Vagina (tissue), 2 donors: ENCODE data around the gene UTS2.

Experiments used
- POLR2A ChIP-seq, 2 donors: fragments of 450-650 bp; IDR thresholded peaks; one replicate each; pipeline ENCODE4 v1.6.1; 2017; ENCODE audit warnings: antibody characterized with exemption in 2 of 2, mild to moderate bottlenecking in 2 of 2, moderate library complexity in 2 of 2
- POLR2AphosphoS5 ChIP-seq, 2 donors: sonication (generic); formaldehyde crosslinking; IDR thresholded peaks; one replicate each; pipeline ENCODE4 v1.9.0; 2017; ENCODE audit warnings: antibody characterized with exemption in 2 of 2, mild to moderate bottlenecking in 2 of 2, low read depth in 1 of 2; ENCODE audit not compliant: insufficient read depth in 1 of 2

DNA sequence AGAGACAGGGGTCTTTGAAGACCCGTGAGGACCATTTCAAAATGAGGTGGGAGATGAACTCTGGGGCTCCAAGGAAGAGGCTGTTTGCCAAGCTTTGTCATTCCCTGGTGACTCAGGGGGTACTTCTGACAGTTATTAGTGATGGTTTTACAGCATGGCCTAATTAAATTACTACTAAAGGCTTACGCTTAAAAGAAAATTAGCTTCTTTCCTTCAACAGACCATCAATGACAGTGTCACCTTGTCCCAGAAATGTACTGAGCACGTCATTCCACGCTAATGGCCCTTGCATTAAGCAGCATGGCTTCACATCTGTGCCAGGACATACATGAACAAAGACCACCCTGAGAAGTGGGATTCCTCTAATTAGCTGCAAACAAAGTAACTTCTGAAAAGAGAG, 5.1 kb upstream of the UTS2 start:
- TF ChIP-seq POLR2A (IDR thresholded peaks at IDR 0.05) (no peak), POLR2AphosphoS5 (IDR thresholded peaks at IDR 0.05; ENCODE audit: insufficient read depth in 1 of 2, low read depth in 1 of 2) (no peak)
